ENCODE data around the gene ZNF787.

The ZNF787 gene

GRCh38 chr19:56121180-56122167, at the start of gene ZNF787:
Gene ZNF787 (minus strand): TSS chr19:56121295. CDS start chr19:56103217, 18,078 bp downstream.
- DNase-seq (ENCODE audit: insufficient read length, low spot score) (peak; percentile 100), FAIRE-seq (no peak)

GRCh38 chr19:56170261-56170660, 49.2 kb upstream of the ZNF787 start:
- FAIRE-seq = peak; percentile 91
- peak; percentile 99 for DNase-seq (ENCODE audit: insufficient read length, low spot score)
- 0 out of 2 replicates have a peak, but pooled peaks have one; percentile 18 for TF ChIP-seq POLR2A (IDR thresholded peaks at IDR 0.05; ENCODE audit: low read depth, low read length)

More at GRCh38 chr19:56121180-56122167, at the start of gene ZNF787:
- TF ChIP-seq POLR2A (IDR thresholded peaks at IDR 0.05; ENCODE audit: low read depth, low read length) = peak; percentile 59

- no peak for FAIRE-seq
- peak; percentile 69 for DNase-seq (ENCODE audit: insufficient read length, low spot score)
- no peak for TF ChIP-seq POLR2A (IDR thresholded peaks at IDR 0.05; ENCODE audit: low read depth, low read length)
Observed at GRCh38 chr19:56167064-56167578, 46.0 kb upstream of the ZNF787 start.

GRCh38 chr19:56163097-56163496, 42.0 kb upstream of the ZNF787 start:
- DNase-seq (ENCODE audit: insufficient read length, low spot score) = no peak
- TF ChIP-seq POLR2A (IDR thresholded peaks at IDR 0.05; ENCODE audit: low read depth, low read length) = no peak
- no peak for FAIRE-seq

- no peak for TF ChIP-seq POLR2A (IDR thresholded peaks at IDR 0.05; ENCODE audit: low read depth, low read length)
- FAIRE-seq = no peak
Observed at GRCh38 chr19:56162258-56162657, 41.2 kb upstream of the ZNF787 start.

GRCh38 chr19:56161534-56161933, 40.4 kb upstream of the ZNF787 start:
- TF ChIP-seq POLR2A (IDR thresholded peaks at IDR 0.05; ENCODE audit: low read depth, low read length) = no peak
- FAIRE-seq (no peak), DNase-seq (ENCODE audit: insufficient read length, low spot score) (no peak)

More at GRCh38 chr19:56162258-56162657, 41.2 kb upstream of the ZNF787 start:
- peak; percentile 82 for DNase-seq (ENCODE audit: insufficient read length, low spot score)

- DNase-seq (ENCODE audit: insufficient read length, low spot score) (no peak), FAIRE-seq (no peak)
- TF ChIP-seq POLR2A (IDR thresholded peaks at IDR 0.05; ENCODE audit: low read depth, low read length) = no peak
Observed at GRCh38 chr19:56159622-56160271, 38.7 kb upstream of the ZNF787 start.

- no peak for TF ChIP-seq POLR2A (IDR thresholded peaks at IDR 0.05; ENCODE audit: low read depth, low read length)
- DNase-seq (ENCODE audit: insufficient read length, low spot score) (no peak), FAIRE-seq (no peak)
Observed at GRCh38 chr19:56159009-56159559, 38.0 kb upstream of the ZNF787 start.

GRCh38 chr19:56158170-56158757, 37.2 kb upstream of the ZNF787 start:
- no peak for DNase-seq (ENCODE audit: insufficient read length, low spot score)
- no peak for FAIRE-seq
- TF ChIP-seq POLR2A (IDR thresholded peaks at IDR 0.05; ENCODE audit: low read depth, low read length) = no peak

GRCh38 chr19:56156768-56157167, 35.7 kb upstream of the ZNF787 start:
- TF ChIP-seq POLR2A (IDR thresholded peaks at IDR 0.05; ENCODE audit: low read depth, low read length) = no peak
- FAIRE-seq = no peak
- no peak for DNase-seq (ENCODE audit: insufficient read length, low spot score)

GRCh38 chr19:56155124-56155687, 34.1 kb upstream of the ZNF787 start:
- TF ChIP-seq POLR2A (IDR thresholded peaks at IDR 0.05; ENCODE audit: low read depth, low read length) = no peak
- no peak for DNase-seq (ENCODE audit: insufficient read length, low spot score)
- no peak for FAIRE-seq

GRCh38 chr19:56153507-56153906, 32.4 kb upstream of the ZNF787 start:
- DNase-seq (ENCODE audit: insufficient read length, low spot score) (no peak), FAIRE-seq (no peak)
- TF ChIP-seq POLR2A (IDR thresholded peaks at IDR 0.05; ENCODE audit: low read depth, low read length) = no peak

- DNase-seq (ENCODE audit: insufficient read length, low spot score) = no peak
- FAIRE-seq = no peak
- TF ChIP-seq POLR2A (IDR thresholded peaks at IDR 0.05; ENCODE audit: low read depth, low read length) = no peak
Observed at GRCh38 chr19:56152644-56153043, 31.5 kb upstream of the ZNF787 start.
